ENCODE data around the gene IFNA5.

Gene IFNA5

GRCh38 chr9:21305213-21305612, at the start of gene IFNA5:
Gene IFNA5 (minus strand): TSS chr9:21305313. CDS start chr9:21305256, 57 bp downstream.
- no peak for DNase-seq (ENCODE audit: low spot score)

GRCh38 chr9:21350787-21351186, 45.7 kb upstream of the IFNA5 start, which contains the start of gene IFNA6:
Gene IFNA6 (minus strand): TSS chr9:21350887. CDS start chr9:21350887, 0 bp downstream.
- DNase-seq (ENCODE audit: low spot score) = no peak

- DNase-seq (ENCODE audit: low spot score) = no peak
These were observed 43.4 kb upstream of the IFNA5 start for GRCh38 chr9:21348430-21348970.

GRCh38 chr9:21340735-21341134, 35.6 kb upstream of the IFNA5 start:
- no peak for DNase-seq (ENCODE audit: low spot score)

- no peak for DNase-seq (ENCODE audit: low spot score)
These were observed 31.3 kb upstream of the IFNA5 start for GRCh38 chr9:21336457-21336856.

GRCh38 chr9:21334701-21335632, 29.9 kb upstream of the IFNA5 start, which contains the start of gene KLHL9:
Gene KLHL9 (minus strand): TSS chr9:21335404. CDS start chr9:21334859, 545 bp downstream.
- DNase-seq (ENCODE audit: low spot score) = peak; percentile 94

- no peak for DNase-seq (ENCODE audit: low spot score)
These were observed 28.1 kb upstream of the IFNA5 start for GRCh38 chr9:21333226-21333625.

GRCh38 chr9:21331676-21332402, 26.7 kb upstream of the IFNA5 start:
- DNase-seq (ENCODE audit: low spot score) = no peak

- no peak for DNase-seq (ENCODE audit: low spot score)
These were observed 21.5 kb upstream of the IFNA5 start for GRCh38 chr9:21326526-21327139.

GRCh38 chr9:21324047-21324446, 18.9 kb upstream of the IFNA5 start:
- DNase-seq (ENCODE audit: low spot score) = no peak

GRCh38 chr9:21322911-21323461, 17.9 kb upstream of the IFNA5 start:
- DNase-seq (ENCODE audit: low spot score) = no peak

- no peak for DNase-seq (ENCODE audit: low spot score)
These were observed 15.4 kb upstream of the IFNA5 start for GRCh38 chr9:21320465-21320864.

- no peak for DNase-seq (ENCODE audit: low spot score)
These were observed 13.1 kb upstream of the IFNA5 start for GRCh38 chr9:21317956-21318923.

- DNase-seq (ENCODE audit: low spot score) = no peak
These were observed 11.7 kb upstream of the IFNA5 start for GRCh38 chr9:21316860-21317259.

- DNase-seq (ENCODE audit: low spot score) = no peak
These were observed 11.1 kb upstream of the IFNA5 start for GRCh38 chr9:21316032-21316842.

GRCh38 chr9:21314152-21314551, 9.0 kb upstream of the IFNA5 start:
- DNase-seq (ENCODE audit: low spot score) = no peak

- no peak for DNase-seq (ENCODE audit: low spot score)
These were observed 6.8 kb upstream of the IFNA5 start for GRCh38 chr9:21311889-21312288.

- no peak for DNase-seq (ENCODE audit: low spot score)
These were observed 9.1 kb downstream of the IFNA5 start for GRCh38 chr9:21295992-21296391.

- no peak for DNase-seq (ENCODE audit: low spot score)
These were observed 10.1 kb downstream of the IFNA5 start for GRCh38 chr9:21294904-21295538.

Data from hepatic stellate cell (primary cell).